HG03342 (cell line): ENCODE measurements around the gene RYR3.

Experiments
- ATAC-seq: cut with Tn5 transposase; IDR thresholded peaks from one replicate; pipeline ENCODE4 v1.9.1; 2021; ENCODE audit warnings: mild to moderate bottlenecking, moderate library complexity; ENCODE audit not compliant: unreplicated experiment

Gene RYR3

DNA sequence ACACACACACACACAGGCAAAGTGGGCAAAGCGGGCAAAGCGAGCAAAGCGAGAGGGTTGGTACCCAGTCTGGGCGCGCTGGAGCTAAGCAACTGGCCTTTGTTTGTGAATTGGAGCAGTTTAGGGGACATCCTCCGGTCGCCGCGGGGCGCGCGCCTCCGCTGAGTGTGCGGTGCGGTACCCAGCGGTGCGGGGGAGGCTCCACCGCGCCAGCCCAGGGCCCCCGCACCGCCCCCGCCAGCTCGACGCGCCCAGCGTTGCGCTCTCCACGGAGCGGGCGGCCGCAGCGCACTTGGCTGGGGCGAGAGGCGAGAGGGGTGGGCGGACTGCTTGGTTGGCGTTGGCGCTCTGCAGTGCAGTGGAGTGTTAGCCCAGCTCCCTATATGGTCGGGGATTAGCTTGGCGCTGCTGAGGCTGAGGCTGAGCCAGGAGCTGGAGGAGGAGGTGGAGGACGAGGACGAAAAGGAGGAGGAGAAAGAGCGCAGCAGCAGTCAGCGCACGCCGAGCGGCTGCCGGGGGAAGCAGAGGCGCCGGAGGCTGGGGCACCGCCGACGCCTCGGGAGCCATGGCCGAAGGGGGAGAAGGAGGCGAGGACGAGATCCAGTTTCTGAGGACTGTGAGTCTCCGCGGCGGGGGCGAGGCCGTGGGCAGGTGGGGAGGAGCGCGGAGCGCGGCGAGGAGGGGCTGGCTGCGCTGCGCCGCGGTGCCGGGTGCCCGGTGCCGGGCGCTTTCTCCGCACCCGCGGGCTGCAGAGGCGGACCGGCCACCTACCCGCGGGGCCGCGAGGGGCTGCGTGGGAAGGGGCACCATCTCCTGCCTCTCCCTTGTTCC is at the start of gene RYR3:
RYR3 (plus strand) TSS at position 487 of the 831 bp plus-strand sequence; CDS start at position 566, 79 bp downstream.
- no peak for ATAC-seq

DNA sequence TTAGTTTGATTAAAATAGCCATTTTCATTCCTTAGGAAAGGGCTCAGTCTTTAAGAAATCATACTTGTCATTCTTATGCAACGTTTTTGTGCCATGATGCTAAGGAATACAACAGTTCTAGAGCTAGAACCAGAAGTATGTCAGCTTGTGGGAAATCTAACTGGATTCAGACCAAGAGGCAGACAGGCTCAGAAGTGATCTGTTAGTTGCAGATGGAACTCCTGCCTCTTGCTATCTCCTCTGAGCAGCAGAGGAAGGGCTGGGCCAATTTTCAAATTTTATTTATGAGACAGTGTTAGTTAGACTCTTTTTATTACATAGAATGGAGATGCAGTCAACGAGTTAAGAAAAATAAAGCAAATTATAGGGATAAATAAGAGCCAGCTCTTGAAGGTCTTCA is 48.5 kb upstream of the RYR3 start:
- ATAC-seq = no peak

DNA sequence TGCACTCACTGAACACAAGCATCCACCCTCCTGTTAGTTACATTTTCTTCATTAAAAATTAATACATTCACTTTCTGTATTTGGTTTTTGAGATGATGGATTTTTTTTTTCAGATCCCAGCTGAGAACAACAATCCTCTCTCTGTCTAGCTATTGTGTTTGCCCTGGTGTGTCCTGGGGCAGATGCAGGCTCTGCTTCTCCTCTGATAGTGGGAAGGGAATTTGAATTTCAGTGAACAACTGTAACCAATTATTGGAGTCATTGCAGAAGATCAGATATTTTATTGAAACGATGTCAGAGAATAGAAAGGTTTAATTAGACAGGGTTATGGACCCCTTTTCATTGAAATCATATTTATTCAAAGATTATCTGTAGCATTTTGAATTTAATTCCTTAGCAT is 33.1 kb upstream of the RYR3 start:
- ATAC-seq = no peak

DNA sequence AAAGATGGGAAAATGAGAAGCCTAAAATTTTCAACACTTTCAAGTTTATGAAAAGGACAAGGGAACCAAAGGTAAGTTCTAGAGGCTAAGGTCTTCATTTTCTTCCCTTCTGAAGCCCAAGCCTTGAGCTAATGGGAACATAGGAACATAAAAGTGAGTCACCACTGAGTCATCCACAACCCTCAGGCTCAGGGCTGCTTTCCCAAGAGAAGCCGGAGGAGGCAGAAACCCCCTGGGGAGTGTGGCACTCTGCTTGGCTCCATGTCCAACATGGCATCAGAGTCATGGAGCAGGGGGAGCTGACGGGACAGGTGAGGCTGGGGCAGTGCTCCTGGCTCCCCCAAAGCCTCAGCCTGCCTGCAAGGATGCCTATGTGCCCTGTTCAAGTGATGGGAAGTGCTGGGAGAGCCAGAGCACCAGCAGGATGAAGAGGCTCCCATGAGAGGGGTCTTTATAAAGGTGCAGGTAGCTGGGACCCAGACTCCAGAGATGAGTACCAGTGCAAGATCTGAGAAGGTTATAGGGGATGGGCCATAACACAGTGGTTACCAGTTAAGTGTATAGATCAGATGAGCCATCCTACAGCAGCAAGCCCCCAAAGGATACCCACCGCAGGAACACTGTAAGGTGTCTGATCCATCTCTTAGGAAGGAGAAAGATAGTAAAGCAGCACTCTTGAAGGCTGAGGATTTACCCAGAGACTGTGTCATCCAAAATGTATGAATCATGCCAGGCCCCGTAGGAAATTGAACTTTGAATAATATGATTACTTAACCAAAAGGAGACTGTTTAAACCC is 31.8 kb upstream of the RYR3 start:
- no peak for ATAC-seq

DNA sequence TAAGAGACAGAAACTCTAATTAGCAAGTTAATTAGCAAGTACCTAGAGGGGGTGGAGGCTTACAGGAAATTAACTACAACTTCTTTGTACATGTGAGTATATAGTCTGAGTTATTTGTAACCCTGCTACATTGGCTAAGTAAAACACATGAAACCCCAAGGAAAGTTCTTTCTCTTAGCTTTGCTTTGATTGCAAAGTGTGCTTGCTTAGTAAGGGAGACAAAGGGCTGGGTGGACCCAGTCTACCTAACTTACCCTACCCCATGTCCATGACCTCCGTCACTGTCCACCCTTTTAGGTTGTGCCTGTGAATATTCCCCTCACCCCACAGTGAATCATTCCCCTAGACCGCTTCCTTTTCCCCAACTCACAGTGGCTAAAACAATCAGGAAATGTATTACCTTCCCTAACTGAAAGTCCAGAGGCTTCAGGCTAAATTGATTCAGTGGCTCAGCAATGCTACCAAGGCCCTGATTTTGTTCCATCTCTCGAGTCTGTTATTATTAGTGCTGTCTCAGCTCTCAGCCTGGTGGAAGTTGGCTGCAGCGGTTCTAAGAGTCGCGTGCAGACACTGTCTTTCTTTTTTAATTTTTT is 31.1 kb upstream of the RYR3 start:
- ATAC-seq = no peak

DNA sequence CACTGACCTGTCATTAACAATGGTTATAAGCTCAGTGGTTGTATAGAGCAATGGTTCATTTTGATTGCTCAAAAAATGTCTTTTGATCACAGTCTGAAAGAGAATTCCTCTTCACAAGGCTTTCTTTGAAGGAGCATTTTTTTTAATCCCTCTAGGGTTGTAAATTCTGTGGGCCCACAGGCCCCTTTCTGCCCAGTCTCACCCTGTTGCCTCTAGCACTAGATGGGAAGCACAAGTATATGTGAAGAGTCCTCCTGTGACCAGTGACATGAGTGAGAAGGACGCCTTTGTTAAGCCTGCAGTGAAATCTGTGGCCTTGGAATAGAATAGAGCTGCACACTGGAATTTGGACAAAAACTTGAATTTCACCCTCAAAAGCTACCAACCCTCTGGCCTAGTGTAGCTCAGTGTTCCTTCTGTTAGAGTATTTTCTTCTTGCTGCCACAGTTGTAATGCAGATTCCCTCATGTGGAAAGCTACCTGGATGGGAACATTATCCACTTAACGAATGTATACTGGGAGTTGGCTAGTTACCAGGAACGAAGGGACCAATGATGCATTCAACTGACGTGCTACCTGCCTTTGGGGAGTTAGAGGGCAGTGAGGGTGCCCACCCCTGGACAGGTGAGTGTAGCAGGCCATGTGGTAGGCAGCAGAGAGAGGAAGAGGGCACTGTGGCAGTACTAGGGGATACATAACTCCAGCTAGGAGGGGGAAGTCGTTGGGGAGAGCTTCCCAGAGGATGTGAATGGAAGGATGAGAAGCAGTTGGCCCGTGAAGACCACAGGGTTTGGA is 28.3 kb upstream of the RYR3 start:
- no peak for ATAC-seq

DNA sequence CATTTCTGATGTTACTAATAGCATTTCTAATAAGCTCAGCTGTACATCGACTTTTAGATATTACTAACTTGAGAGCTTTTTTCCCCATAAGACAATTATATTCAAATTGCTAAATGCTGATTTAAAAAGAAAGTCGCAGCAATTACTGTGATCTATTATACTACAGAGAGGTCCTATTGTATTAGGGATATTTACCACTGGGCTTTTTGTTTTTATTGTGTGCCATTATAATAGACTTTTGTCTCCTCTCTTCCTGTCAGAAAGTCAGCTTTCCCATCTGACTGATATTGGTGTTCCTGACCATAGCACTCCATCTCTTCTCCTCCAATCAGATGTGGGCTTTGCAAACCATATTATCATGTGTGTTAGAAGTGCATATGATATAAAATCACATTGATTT is 27.2 kb upstream of the RYR3 start:
- ATAC-seq = no peak

DNA sequence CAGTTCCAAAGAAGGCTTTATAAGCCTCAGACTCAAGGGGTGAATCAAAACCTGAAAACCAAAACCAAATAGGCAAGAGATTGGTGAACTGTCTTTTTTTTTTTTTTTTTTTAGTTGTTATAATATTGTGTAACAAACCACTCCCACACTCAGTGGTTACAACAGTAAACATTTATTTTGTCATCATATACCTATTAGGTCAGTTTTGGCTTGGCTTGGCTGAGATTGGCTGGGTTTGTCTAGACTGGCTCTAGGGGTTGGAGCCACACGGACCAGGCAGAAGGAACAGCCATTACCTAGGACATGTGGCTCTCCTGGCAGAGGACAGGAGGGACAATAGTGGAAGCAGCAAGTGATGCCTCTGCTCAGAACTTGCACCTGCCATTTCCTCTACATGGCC is 26.4 kb upstream of the RYR3 start:
- ATAC-seq = no peak

DNA sequence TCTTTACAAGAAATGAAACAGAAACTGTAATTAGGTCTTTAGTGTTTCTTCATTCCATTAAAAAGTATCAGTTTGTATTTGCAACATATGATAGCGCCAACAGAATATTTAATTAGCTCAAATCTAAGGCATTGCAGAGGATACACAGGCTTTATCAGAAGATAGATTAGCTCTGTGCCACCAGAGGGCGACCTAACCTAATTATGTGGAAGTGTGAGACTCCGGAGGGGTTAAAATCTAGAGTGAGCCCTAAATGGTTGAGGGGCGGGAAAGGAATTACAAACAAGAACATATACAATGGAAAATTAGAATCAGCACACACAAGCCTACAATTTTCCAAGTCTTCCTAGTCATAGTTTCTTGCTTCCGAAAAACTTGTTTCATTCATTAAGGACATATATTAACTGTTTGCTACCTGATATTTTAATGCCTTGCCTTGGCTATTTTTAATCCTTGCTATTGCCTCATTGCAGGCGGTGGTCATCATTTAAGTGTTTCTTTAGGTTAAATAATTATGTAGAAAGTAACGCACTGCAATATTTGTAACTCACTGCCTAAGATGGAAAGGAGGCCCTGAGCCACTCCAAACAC is 18.0 kb upstream of the RYR3 start:
- ATAC-seq = no peak

DNA sequence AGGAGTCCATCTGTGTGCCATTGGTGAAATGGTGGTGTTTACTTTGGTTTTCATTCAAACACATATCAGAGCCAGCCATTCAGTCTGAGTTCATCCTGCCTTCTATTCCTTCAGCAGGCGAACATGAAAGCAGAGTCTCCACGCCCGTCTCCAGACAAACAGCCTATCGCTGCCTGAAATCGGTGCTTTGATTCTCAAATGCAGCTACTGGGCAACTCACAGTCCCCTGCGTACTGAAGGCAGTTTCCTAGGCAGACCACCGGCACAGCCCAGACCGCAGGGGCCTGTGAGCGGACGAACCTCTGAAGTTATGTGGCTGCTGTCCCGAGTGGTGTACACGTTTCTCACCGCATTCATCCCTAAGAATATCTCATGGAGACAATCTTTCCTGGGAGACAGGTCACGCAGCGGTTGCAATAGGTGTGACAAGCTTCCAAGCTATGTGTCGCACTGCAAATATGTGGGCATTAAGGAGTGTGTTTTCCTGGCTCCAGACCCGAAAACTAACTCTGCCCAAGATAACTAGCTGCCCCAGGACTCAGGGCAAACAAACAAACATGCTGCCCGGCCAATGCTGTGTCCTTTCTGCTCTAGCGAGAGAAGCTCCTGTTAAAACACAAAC is 16.9 kb upstream of the RYR3 start:
- no peak for ATAC-seq

DNA sequence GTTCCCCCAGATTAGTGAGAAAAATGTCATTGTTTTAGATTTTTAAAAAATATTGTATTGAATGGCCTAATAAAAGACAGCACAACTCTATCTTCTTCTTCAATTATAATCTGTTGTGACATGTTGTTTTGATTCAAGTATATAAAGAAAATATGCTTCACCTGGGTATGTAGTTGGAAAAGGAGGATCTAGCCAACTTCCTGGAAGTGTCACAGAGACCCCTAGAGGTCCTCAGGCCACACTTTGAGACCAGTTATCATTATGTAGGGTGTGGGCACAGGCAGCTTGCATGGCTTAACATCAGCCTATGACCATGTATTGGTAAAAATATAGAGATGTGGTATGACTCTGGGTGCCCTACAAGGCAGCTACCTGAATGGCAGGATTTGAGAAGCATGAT is 14.7 kb upstream of the RYR3 start:
- no peak for ATAC-seq

DNA sequence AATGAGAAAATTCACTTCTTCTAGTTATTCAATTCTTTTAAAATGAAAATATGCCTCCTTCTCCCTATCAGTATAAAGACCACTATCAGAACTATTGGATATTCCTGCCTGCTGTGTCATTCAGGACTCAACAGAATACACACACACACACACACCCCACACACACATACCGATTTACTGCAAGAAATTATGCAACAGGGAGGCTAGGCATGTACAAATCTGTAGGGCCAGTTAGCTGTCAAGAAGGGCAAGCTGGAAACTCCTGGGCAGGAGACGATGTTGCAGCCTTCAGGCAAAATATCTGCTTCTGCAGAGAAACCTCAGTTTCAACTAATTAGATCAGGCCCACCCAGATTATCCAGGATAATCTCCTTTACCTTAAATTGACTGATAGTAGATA is 13.9 kb upstream of the RYR3 start:
- ATAC-seq = no peak

DNA sequence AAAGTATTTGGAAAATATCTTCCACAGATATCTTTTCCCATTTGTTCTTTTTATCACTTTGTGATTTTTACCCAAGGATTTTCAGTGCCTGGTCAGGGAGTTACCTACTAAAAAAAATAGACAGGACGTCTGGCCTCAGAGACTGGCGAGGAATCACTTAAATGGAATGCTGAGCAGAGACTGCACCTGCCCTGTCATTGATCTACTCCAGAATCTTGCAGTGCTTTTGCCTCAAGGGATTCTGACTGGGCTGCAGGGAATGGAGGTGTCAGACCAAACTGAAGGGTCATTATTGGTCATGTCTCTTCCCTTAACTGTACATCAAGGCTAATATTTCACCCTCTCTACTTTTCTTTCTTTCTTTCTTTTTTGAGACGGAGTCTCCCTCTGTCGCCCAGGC is 12.1 kb upstream of the RYR3 start:
- ATAC-seq = no peak

DNA sequence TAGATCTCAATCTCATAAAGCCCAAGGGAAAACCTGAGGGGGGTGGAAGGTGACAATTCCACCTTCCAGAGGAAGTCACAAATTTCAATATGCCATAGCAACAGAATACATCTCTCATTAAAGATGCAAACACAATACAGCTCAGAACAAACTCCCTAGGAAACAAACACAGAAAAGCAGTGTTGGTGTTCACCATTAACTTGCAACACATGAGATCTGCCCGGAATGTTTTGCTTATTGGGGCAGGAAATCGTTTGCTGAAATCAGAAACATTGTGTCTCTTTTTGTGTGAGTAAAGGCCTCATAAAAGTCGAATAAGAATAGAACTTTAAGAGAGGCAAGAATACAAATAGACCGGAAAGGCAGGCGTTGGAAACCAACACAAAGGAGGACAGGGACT is 5.8 kb upstream of the RYR3 start:
- no peak for ATAC-seq

DNA sequence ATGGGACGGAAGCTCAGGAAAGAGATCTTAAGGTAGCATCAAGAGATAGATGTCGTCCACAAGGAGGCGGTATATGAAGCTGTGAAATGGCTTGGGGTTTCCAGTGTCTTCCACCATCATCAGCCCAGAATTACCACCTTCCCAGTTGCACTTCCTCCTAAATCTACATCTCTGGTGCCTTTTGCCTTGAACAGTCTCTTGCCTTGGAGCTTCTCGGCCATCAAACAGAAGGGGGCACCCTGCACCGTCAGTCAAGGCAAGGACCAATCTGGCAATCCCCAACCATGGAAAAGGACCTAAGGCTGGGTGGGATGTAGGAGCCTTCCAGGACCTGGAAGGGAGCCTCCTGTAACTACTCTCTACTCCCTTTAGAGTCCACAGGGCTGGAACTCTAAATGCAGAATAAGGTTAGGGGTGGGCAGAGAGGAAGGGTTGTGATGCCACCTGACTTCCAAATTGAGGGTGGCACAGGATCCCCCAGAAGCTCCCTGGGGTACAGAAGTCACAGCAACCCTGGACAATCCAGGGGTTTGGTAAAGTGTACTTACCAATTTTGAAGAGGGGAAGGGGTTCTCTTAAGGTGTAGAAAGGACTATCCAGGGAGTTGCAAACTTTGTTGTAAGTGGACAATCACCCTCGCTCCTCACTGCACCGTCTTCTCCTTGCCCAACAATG is 1.0 kb upstream of the RYR3 start:
- no peak for ATAC-seq

DNA sequence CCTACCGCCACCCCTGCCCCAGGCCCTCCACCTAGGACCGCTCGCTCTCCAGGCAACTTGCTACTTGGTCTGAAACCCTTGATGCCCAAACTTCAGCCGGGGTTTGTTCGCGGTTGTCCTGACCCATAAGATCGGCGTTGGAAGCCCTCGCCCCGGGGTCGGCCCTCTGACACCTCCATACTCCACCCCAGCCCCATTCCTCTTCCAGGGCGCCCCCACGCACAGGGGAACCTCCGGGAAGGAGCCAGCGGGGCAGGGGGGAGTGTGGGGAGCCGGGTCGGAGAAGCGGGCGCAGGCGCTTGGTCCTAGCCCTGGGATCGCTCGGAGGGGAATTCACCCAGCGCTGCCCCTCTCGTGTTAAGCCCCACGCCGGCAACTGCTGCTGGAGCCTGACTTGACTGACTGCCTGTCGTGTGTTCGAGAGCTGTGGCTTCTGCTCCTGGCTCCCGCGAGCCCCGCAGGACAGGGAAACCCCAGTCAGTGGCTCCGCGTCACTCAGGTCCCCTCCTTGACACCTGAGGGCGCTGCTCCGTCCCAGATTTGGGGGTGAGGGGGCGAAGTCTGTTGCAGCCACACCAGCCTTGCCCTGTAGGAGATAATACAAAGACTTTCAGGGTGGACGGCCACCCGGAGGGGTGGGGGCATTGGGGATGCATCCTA is 675 bp downstream of the RYR3 start:
- no peak for ATAC-seq

DNA sequence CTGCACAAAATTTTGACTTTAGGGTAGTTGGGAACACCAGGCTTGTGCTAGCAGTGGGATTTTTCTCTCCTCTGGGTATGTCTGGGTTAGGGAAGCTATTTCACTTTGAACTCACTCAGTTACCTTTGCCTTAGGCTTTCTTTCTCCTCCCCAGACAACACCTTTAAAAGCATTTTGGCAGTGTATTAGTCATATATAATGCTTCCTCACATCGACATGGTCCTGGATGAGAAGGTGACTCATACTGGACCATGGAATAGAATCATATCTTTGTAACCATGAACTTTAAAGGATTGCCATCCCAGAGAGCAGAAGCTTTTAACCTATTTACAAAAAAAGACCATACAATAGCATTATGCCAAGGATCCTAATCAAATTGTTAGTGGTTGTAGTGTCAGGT is 2.7 kb downstream of the RYR3 start:
- ATAC-seq = no peak

DNA sequence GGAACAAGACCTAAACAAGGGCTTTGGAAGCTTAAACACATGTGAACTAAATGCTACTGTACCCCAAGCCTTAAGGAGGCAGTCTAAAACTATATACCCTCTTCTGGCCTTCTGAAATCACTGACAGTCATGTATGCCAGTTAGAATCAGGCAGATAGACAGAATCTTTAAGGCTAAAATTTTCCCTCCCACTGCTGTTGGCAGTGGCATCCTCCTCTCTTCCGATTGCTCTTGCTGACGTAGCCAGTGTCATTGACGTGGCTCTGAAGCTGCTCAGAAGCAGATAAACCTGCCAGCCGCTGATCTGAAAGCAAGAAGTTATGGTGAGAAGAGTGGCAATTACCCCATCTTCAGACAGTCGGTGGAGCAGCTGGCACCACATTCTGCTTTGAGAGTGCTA is 3.3 kb downstream of the RYR3 start:
- ATAC-seq = no peak

DNA sequence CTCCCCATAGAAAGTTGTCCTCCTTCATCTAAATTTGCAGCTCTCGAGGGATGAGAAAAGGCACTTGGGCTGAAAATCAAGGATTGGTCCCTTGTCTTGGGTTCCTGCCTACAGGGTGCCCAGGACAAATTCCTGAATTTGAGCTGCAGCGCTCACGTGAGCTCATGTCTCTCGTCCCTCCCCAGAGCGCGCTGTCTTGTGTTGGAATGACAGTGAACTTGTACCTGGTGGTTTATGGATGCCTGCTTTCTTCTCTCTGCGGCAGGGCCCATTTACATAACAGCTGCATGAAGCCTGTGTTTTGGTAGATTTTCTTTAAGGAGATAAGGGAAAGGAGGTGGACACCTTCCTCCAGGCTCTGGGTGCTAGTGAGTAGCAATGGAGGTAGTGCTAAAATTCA is 4.3 kb downstream of the RYR3 start:
- no peak for ATAC-seq
